Suppressor macrophage treated with lipopolysaccharide for 4 hours (primary cell): ENCODE measurements around the gene SCARF2.
A peak's percentile ranks its signal among the peaks of the same experiment; 100 is the strongest.
"Not testable (repeated sequence)": the region's sequence is repeated elsewhere in the genome, so short reads cannot be mapped to it uniquely, and the experiment has no call there.

Experiments used
- DNase-seq: peaks from one replicate; pipeline ENCODE4 v3.0.0-alpha.2; 2020

The SCARF2 gene

DNA sequence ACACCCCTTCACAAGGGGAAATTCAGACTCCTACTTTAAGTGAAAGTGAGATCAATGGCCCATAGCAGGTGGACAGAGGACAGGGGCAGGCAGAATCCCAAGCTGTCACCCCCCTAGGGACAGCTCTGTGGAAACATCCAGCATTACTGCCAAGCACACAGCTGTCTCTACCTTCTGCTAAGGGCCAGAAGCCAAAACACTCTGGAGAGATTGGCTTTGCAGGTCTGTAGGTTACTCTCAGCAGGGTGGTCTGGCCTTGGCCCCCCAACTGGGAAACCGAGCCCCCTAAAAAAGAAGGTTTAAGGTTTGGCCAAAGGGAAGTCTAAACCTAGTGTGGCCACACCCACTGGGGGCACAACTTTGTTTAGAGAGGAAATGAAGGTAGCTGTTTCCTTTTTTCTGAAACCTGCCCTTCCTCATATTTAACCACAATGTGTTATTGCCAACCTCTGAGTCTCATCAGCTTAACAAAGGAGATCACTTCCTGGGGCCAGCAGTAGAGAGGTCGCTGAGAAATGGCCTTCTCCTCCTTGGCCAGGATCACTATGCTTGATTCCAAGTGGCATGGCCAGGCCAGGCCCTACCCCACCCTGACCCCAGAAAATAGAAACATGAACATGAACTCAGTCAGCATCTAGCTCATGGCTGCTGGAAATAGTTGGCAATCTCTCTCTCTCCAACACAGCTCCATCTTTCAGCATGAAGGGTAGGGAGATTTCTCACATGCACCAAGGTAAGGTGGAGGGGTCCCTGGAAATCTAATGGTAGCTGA, 25.9 kb upstream of the SCARF2 start:
- DNase-seq: peak; percentile 21

DNA sequence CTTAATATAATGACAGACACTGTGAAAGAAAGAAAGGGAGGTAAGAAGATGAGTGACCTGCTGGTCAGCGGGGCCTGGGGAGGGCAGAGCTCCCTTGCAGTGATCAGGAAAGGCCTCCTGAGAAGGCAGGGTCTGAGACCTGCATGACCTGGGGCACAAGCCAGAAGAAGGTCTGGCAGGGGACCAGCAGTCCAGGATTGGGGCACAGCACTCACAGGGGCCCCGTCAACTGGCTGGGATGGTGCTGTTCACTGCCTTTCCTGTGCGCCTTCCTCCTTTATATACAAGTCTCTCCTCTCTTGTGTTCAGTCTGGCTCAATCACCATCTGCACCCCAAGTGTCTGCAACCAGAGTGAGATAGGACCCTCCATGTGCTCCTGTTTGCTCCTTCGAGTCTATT, 22.2 kb upstream of the SCARF2 start:
- no peak for DNase-seq

DNA sequence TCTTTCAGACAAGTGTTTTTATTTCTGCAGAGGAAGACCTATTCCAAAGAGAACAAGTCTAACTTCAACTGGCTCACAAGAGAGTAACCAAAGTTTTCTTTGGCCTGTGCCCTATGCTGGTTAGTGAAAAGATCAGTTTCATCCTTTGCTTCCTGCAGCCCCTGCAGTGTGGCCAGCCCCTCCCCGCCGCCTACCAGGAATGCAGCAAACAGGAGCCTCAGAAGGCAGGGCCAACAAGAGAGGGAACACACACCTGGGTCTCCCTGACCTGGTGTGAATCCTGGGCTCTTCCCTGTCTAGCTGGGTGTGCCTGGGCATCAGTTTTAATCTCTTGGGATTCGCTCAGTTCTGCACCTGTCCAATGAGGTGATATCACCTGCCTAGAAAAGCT, 21.5 kb upstream of the SCARF2 start:
- no peak for DNase-seq

DNA sequence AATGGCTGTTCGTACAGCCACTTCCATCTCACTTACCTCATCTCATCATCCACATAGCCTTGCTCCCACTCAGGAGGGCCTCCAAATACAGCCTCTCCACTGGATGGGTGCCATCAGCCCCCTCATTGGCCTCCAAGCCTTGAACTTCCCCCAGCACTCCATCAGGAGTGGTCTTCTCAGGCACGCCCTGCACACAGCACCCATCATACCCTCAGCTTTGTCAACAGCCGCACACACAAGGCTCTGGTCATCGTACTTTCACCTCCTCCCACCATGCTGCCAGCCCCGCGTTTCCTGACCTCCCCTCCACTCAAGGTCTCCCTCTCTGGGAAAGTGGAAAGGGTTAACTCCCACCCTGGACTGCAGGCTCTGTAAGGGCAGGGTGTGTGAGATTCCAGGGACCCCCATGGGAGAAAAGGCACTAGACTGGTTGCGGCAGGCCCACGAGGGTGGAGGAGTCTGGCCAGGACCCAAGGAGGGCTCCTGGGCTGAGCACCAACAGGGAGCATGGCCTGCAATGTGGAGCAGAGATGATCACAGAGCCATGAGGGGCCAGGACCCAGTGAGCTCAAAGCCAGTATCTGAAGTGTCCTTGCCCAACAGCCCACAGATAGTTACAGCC, 21.0 kb upstream of the SCARF2 start:
- no peak for DNase-seq

DNA sequence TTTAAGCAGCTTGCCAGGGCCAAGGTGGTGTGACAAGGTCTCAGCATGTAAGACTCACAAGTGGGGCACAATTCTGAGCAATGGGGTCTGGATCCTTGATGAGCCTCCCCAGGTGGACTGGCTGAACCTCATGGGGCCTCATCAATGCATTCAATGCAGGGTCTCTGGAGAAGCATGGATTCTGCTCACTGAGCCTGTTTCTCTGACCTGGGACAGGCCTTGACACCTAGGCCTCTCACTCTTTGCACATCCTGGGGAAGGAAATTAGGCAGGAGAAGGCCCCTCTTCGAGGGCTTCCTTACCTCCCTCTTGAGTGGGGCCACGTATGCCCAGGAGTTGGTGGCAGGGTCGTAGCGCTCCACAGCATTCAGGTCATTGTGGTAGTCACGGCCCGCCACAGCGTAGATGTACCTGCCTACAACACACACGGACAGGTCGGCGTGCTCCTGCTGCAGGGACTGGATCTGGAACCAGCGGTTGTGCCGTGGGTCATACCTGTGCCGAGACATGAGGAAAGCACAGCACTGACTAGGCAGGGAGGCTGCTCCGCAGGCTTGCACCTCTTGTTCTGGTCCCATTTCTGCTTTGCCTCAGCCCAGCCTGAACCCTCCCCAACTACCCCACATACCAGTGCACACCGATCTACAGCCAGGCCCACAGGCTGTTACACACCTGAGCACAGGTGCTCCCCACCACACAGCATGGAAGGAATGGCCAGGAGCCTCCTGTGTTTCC, 20.0 kb upstream of the SCARF2 start:
- no peak for DNase-seq

DNA sequence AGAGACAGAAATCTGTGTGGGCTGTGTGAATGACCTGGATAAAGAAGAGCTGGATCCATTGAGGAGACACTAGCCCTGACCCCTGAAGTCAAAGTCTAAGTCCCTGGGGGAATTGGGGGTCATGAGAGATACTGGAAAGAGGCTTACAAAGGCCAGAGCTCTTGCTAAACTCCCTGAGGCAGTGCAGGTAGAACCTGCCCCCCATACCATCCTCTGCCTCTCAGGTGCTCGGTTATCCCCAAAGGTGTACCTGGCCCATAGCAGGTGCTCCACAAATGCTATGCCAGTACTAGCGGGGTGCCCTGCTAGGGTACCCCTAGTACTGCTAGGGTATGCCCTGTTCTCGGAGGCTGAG, 19.1 kb upstream of the SCARF2 start:
- DNase-seq: no peak

DNA sequence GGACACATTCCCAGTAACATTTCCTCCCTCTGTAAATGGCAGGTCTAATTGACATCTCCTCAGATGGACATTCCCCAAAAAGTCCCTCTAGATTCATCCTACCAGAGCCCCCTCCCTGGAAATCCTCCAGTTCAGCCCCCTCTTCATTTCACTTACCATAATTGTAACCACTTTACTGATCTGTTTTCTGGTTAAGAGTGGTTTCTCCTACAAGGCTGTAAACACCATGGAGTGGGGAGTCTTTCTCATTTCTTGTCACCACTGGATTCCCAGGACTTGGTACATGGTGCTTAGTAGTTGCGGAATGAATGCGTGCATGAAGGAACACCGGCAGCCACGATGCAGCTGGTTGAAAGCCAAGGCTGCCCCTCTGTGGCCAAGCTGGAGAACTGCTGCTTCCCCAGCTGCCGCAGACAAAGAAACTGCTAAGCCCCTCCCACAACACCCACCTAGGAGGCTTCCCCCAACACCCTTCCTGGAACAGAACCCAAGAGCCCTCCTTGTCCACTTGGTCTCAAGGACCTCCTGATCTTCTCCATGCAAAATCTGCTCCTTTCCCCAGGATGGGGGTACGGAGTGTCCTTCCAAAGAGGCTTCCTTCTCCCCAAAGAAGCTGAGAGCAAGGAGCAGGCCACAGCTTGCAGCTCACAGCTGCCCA, 18.6 kb upstream of the SCARF2 start:
- peak; percentile 85 for DNase-seq

DNA sequence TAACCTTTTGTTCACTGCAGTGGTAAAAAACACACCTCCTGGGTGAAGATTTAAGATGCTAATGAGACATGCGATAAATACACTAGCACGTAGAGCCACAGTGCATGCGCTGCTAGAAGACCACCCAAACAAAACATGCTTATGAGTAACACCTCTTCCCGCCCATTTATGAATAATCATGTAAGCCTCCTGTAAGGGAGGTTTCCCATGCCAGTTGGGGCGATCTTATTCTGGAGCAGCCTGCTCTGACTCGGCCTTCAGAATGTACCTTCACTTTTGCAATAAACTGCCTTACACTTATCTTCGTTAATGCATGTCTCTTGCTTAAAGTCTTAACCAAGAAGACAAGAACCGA, 18.1 kb upstream of the SCARF2 start:
- no peak for DNase-seq

DNA sequence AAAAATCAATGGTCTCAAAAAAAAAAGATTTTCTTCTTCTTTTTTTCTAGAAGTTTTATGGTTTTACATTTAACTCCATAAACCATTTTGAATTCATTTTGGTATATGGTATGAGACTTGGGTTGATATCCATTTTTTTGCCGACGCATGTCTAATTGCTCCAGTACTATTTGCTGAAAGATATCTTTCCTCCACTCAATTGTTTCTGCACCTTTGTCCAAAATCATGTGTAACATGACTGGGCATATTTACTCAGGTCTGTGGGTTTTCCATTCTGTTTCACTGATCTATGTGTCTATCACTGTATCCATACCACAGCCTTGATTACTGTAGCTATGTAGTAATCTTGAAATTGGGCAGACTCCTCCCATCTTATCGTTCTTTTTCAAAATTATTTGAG, 15.6 kb upstream of the SCARF2 start:
- DNase-seq: no peak

DNA sequence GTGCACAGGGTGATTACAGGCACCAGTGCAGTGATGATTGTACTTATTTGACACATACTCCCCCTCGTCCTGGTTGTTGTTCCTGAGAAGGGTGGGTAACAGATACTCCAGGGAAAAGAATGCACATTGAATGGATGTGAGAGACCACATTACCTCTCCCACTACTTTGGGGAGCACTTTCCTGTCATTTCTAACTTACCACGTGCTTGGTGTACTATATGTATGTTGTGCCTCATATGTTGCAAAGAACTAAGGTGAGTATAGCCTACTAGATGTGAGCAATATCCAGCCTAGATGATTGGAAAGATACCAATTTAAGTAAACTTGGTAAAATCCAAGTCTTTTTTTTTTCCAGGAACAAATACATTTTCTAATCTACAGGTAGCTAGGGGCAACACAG, 14.3 kb upstream of the SCARF2 start:
- DNase-seq: no peak

DNA sequence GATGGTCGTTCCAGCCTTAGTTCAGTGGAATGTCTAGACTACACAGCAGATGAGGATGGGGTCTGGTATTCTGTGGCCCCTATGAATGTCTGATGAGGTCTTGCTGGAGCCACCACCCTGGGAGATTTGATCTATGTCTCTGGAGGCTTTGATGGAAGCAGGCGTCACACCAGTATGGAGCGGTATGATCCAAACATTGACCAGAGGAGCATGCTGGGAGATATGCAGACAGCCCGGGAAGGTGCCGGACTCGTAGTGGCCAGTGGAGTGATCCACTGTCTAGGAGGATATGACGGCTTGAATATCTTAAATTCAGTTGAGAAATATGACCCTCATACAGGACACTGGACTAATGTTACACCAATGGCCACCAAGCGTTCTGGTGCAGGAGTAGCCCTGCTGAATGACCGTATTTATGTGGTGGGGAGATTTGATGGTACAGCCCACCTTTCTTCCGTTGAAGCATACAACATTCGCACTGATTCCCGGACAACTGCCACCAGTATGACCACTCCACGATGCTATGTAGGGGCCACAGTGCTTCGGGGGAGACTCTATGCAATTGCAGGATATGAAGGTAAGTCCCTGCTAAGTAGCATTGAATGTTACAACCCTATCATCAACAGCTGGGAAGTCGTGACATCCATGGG, 13.6 kb upstream of the SCARF2 start:
- not testable (repeated sequence) for DNase-seq

DNA sequence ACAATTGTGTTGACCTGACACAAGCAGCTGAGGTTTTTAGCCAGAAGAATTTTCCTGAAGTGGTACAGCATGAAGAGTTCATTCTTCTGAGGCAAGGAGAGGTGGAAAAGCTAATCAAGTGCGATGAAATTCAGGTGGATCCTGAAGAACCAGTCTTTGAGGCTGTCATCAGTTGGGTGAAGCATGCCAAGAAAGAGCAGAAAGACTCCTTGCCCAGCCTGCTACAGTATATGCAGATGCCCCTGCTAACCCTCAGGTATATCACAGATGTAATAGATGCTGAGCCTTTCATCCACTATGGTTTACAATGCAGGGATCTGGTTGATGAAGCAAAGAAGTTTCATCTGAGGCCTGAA, 12.9 kb upstream of the SCARF2 start:
- no peak for DNase-seq

DNA sequence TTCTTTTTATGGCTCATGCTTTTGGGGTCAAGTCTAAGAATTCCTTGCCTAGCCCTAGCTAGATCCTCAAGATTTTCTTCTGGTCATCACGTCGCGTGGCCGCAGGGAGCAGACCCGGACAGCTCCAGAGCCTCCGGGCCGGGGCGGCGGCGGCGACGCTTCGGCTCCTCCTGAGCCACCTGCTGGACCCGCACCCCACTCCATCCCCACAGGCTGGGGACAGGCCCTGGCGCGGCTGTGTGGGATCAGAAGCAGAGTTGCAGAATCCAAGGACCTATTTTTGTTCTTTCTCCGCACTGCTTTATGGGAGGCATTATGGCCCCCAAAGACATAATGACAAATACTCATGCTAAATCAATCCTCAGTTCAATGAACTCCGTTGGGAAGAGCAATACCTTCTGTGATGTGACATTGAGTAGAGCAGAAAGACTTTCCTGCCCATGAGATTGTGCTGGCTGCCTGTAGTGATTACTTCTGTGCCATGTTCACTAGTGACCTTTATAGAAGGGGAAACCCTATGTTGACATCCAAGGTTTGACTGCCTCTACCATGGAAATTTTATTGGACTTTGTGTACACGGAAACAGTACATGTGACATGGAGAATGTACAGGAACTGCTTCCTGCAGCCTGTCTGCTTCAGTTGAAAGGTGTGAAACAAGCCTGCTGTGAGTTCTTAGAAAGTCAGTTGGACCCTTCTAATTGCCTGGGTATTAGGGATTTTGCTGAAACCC, 12.4 kb upstream of the SCARF2 start:
- no peak for DNase-seq

DNA sequence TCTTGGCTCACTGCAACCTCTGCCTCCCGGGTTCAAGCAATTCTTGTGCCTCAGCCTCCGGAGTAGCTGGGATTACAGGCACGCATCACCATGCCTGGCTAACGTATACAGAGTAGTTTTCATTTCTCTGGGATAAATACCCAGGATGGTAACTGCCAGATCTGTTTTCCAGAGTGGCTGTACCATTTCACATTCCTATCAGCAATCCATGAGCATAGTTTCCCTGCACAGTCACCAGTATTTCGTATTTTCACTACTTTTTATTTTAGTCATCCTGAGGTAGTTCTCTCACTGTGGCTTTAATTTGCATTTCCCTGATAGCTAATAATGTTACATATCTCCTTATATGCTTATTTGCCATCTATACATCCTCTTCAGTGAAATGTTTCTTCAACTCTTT, 11.0 kb upstream of the SCARF2 start:
- no peak for DNase-seq

DNA sequence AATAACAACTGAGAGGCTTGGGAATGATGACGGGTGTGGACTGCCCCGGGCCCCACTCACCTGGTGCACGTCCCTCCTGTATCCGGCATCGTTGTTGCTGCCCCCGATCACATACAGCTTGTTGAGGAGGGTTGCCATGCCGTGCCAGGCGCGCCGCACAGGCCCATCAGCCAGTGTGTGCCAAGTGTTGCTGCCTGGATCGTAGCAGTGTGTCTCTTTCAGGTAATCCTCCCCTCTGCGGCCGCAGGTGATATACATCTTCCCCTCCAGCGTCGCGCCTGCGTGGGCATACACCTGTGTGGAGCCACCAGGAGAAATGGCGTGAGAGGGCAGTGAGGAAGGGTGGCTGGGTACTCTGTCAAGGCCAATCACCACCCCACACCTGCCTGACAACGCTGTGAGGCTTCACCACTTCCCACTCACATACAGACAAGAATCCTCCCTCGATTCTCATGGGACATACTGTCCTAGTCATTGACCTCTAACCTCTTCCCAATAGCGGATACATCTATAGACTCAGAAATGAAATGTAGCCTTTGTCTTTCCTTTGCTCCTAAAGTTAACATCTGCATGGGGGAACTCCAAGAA, 8.9 kb upstream of the SCARF2 start:
- DNase-seq: no peak

DNA sequence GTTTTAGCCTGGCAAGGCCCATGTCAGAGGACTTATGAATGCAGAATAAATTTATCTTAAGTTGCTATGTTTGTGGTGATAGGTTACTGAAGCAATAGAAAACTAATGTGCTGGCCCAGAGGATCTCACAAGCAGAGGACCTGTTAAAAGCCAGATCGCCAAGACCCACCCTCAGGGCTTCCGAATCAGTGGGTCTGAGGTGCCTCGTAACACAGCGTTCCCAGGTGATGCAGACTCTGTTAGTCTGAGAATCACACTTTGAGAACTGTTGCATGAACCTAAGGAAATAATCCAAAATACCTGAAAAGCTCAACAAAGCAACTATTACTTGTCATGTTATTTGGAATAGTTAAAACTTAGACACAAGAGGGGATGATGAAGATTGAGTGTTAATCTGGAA, 6.7 kb upstream of the SCARF2 start:
- no peak for DNase-seq

DNA sequence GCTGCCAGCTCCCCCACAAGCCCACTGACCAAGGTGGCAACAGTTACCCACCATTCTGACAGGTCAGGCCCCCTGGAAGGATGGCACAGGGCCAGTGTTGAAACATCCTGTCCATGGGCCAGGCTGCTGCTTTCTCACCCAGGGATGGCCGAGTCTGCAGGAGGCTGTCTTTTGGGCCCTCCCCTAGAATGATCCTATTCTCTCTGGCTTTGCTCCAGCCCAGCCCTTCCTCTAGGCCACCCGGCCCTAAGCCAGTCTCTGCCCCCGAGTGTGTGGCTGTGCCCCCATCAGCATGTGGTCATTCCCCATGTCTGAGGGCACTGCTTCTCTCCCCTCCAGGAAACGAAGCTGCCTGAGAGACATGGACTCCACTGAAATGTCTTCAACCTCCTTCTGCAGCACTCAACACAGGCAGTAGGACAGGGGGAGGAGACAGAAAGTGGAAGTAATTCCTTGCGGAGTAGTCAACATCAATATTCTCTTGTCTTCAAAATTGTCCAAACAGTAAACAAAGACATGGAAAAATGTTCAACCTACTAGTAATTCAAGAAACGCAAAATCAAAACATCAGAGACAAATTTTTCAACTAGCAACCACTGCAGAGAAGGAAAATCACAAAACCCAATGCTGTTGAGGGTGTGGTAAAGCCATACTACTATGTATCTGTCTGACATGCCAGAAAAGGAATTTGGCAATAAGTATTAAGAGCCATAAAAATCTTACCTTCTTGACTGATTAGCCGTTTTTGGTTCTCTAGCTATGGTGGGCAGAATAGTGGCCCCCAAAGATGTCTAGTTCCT, 5.1 kb upstream of the SCARF2 start:
- DNase-seq: no peak

DNA sequence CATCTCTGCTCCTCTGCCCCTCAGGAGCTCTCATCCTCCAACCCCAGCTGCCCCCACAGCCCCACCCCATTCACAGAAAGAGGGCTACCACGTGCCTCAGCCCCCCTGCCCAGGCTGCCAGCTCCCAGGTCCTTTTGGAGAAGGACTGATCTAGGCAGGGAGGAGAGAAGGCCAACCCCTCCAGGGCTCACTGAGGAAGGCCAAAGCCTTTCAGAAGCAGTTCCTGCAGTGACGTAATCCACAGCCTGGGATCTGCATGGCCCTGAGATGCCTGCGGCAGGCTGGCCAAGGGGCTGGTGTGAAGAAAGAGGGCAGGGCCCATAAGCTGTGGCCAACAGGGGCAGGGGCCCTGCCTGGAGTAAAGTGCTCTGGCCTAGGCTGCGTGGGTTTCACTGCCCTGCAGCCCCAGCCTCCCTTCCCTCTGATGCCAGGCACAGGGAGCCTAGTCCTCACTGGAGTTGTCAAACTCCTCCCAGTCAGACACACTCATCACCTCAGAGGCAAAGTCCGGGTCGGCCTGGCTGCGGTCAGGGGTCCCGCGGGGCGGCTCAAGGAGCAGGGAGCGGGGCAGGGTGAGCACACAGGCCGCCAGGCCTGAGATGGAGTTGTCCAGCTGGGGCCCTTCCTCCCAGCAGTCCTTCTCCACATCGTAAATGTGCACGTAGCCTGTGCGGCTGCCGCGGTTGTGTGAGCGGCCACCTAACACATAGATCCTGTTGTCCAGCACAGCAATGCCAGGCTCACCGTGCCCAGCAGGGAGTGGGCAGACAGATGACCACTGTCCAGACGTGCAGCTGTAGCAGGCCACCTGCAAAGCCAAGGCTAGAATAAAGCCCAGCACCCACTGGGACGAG, 4.2 kb upstream of the SCARF2 start:
- no peak for DNase-seq

DNA sequence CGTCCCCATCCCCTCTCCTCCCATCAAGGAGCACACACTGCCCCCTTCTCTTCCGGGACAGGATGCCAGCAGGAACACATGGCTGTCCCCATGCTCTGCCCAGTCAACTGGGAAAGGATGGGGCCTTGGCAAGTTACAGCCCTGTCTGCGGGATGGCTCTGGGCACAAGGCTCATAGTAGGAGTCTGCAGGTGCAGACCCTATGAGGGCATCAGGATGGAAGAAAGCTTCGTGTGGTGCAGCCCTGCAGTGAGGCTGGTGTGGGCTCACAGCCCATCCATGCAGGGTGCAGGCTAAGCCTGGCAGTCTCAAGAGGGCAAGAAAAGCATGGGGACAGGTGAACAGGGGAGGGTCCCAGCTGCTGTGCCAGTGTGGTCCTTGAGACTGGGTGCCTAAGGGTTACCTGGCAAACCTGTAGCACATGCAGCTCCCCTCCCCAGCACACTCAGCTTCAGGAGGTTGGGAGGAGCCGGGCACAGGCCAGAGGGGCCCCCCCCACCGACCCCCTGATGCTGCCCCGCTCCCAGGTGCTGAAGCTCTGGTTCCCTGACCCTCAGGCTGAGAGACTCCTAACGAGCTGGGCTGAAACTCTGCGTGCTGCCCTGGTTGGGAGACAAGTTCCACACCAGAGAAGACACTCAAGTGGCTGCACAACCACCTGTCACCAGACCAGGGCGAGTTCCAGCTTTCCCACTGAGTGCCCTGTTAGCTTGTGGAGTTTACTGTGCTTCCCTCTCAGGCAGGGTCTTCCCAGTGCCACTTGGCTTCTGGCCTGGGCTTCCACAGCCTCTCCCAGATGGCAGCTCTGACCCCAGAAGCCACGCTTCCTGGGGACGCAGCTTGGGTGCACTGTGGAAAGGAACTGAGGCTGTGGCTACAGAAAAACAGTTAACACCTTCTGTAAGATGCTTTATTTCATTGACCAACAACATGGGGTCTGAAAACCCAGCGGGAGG, 3.3 kb upstream of the SCARF2 start:
- no peak for DNase-seq
